ENCODE results near the gene MTMR1.

GRCh38 chrX:150702966-150703694 lies 9.9 kb downstream of the MTMR1 start:
- TF ChIP-seq CTCF (IDR thresholded peaks at IDR 0.05; ENCODE audit: poor library complexity) (no peak), EZH2phosphoT487 (IDR thresholded peaks at IDR 0.05; ENCODE audit: low read depth, severe bottlenecking, unreplicated experiment) (no peak), EZH2 (IDR thresholded peaks at IDR 0.05; ENCODE audit: borderline replicate concordance) (no peak)
